BLaER1 treated with 17β-estradiol and CSF1 and Interleukin-3, amounts not matched to agents 10 nM and 100 nM (cell line): ENCODE data around the gene GCG.

ENCODE experiments used
- H3K27ac ChIP-seq, 11 experiments: shearing (Covaris generic); formaldehyde crosslinking; 2 replicates each; pipeline ENCODE4 v1.8.1; 2022
- H3K27me3 ChIP-seq, 11 experiments: shearing (Covaris generic); formaldehyde crosslinking; 2 replicates each; pipeline ENCODE4 v1.8.1; 2022
- H3K36me3 ChIP-seq, 11 experiments: shearing (Covaris generic); formaldehyde crosslinking; 2 replicates each; pipeline ENCODE4 v1.8.1; 2022
- H3K4me1 ChIP-seq, 10 experiments: shearing (Covaris generic); formaldehyde crosslinking; 2 replicates each; pipeline ENCODE4 v1.8.1; 2022
- H3K4me2 ChIP-seq, 11 experiments: shearing (Covaris generic); formaldehyde crosslinking; 2 replicates each; pipeline ENCODE4 v1.8.1; 2022
- H3K4me3 ChIP-seq, 10 experiments: shearing (Covaris generic); formaldehyde crosslinking; 2 replicates each; pipeline ENCODE4 v1.8.1; 2022
- H3K9ac ChIP-seq, 11 experiments: shearing (Covaris generic); formaldehyde crosslinking; 2 replicates each; pipeline ENCODE4 v1.8.1; 2022
- H3K9me3 ChIP-seq, 11 experiments: shearing (Covaris generic); formaldehyde crosslinking; replicated peaks in 1 of 11; 2 replicates each; pipeline ENCODE4 v1.8.1; 2022
- H4K20me1 ChIP-seq, 11 experiments: shearing (Covaris generic); formaldehyde crosslinking; 2 replicates each; pipeline ENCODE4 v1.8.1; 2022
- Cebpa-rat ChIP-seq, 11 experiments: shearing (Covaris generic); IDR thresholded peaks; 2 replicates each; pipeline ENCODE4 v1.8.1; 2022

Gene GCG

GRCh38 chr2:162182395-162182794, 30.3 kb upstream of the GCG start:
- H4K20me1 ChIP-seq = no peaks in the 10 kb centered on the region
- no peak overlapping the region for H3K4me3 ChIP-seq
- H3K36me3 ChIP-seq = no peaks in the 10 kb centered on the region
- H3K27ac ChIP-seq = no peak overlapping the region
- H3K4me2 ChIP-seq = no peak overlapping the region
- no peaks in the 10 kb centered on the region for H3K4me1 ChIP-seq
- no peak overlapping the region for H3K9ac ChIP-seq
- H3K9me3 ChIP-seq = no peaks in the 10 kb centered on the region
- no peaks in the 10 kb centered on the region for H3K27me3 ChIP-seq
- no peak for TF ChIP-seq Cebpa-rat (IDR thresholded peaks at IDR 0.05)

GRCh38 chr2:162177301-162177700, 25.3 kb upstream of the GCG start:
- no peak for TF ChIP-seq Cebpa-rat (IDR thresholded peaks at IDR 0.05)
- no peaks in the 10 kb centered on the region for H3K9me3 ChIP-seq
- H3K9ac ChIP-seq = no peak overlapping the region
- H3K27me3 ChIP-seq = no peaks in the 10 kb centered on the region
- H3K4me1 ChIP-seq = no peaks in the 10 kb centered on the region
- no peak overlapping the region for H3K4me2 ChIP-seq
- H3K36me3 ChIP-seq = no peaks in the 10 kb centered on the region
- no peak overlapping the region for H3K27ac ChIP-seq
- H3K4me3 ChIP-seq = no peak overlapping the region
- H4K20me1 ChIP-seq = no peaks in the 10 kb centered on the region

GRCh38 chr2:162175714-162176113, 23.7 kb upstream of the GCG start:
- Histone ChIP-seq H3K4me3 (no peak overlapping the region), H3K27ac (no peak overlapping the region), H4K20me1 (no peaks in the 10 kb centered on the region), H3K4me2 (no peak overlapping the region), H3K27me3 (no peaks in the 10 kb centered on the region), H3K4me1 (no peaks in the 10 kb centered on the region), H3K9ac (no peak overlapping the region), H3K9me3 (no peaks in the 10 kb centered on the region), H3K36me3 (no peaks in the 10 kb centered on the region)
- TF ChIP-seq Cebpa-rat (IDR thresholded peaks at IDR 0.05) = no peak

GRCh38 chr2:162174746-162175145, 22.7 kb upstream of the GCG start:
- no peak overlapping the region for H3K4me2 ChIP-seq

GRCh38 chr2:162172802-162173370, 20.8 kb upstream of the GCG start:
- Histone ChIP-seq H3K4me3 (no peak overlapping the region), H4K20me1 (no peaks in the 10 kb centered on the region), H3K9ac (no peak overlapping the region), H3K4me1 (no peaks in the 10 kb centered on the region), H3K27me3 (no peaks in the 10 kb centered on the region), H3K4me2 (no peak overlapping the region), H3K27ac (no peak overlapping the region), H3K36me3 (no peaks in the 10 kb centered on the region), H3K9me3 (no peaks in the 10 kb centered on the region)
- TF ChIP-seq Cebpa-rat (IDR thresholded peaks at IDR 0.05) = no peak

More at GRCh38 chr2:162174746-162175145, 22.7 kb upstream of the GCG start:
- H3K36me3 ChIP-seq = no peaks in the 10 kb centered on the region
- TF ChIP-seq Cebpa-rat (IDR thresholded peaks at IDR 0.05) = no peak
- no peaks in the 10 kb centered on the region for H3K4me1 ChIP-seq
- H3K27ac ChIP-seq = no peak overlapping the region
- H3K4me3 ChIP-seq = no peak overlapping the region
- H4K20me1 ChIP-seq = no peaks in the 10 kb centered on the region
- H3K9ac ChIP-seq = no peak overlapping the region
- H3K9me3 ChIP-seq = no peaks in the 10 kb centered on the region
- no peaks in the 10 kb centered on the region for H3K27me3 ChIP-seq

GRCh38 chr2:162166745-162167144, 14.7 kb upstream of the GCG start:
- H3K4me2 ChIP-seq = no peak overlapping the region
- H3K27me3 ChIP-seq = no peaks in the 10 kb centered on the region
- H3K4me3 ChIP-seq = no peak overlapping the region
- H3K4me1 ChIP-seq = no peaks in the 10 kb centered on the region
- H3K27ac ChIP-seq = no peak overlapping the region
- H3K9me3 ChIP-seq = no peaks in the 10 kb centered on the region
- no peak overlapping the region for H3K9ac ChIP-seq
- H4K20me1 ChIP-seq = no peaks in the 10 kb centered on the region
- no peak for TF ChIP-seq Cebpa-rat (IDR thresholded peaks at IDR 0.05)
- H3K36me3 ChIP-seq = no peaks in the 10 kb centered on the region

GRCh38 chr2:162166174-162166573, 14.1 kb upstream of the GCG start:
- Histone ChIP-seq H3K27me3 (no peaks in the 10 kb centered on the region), H3K36me3 (no peaks in the 10 kb centered on the region), H3K4me2 (no peak overlapping the region), H3K9ac (no peak overlapping the region), H3K4me3 (no peak overlapping the region), H3K9me3 (no peaks in the 10 kb centered on the region), H4K20me1 (no peaks in the 10 kb centered on the region), H3K4me1 (no peaks in the 10 kb centered on the region), H3K27ac (no peak overlapping the region)
- no peak for TF ChIP-seq Cebpa-rat (IDR thresholded peaks at IDR 0.05)

GRCh38 chr2:162164802-162165201, 12.8 kb upstream of the GCG start:
- Histone ChIP-seq H3K9ac (no peak overlapping the region), H3K36me3 (no peaks in the 10 kb centered on the region), H4K20me1 (no peaks in the 10 kb centered on the region), H3K9me3 (no peaks in the 10 kb centered on the region), H3K27ac (no peak overlapping the region), H3K4me3 (no peak overlapping the region), H3K4me2 (no peak overlapping the region), H3K4me1 (no peaks in the 10 kb centered on the region), H3K27me3 (no peaks in the 10 kb centered on the region)
- no peak for TF ChIP-seq Cebpa-rat (IDR thresholded peaks at IDR 0.05)

- no peaks in the 10 kb centered on the region for H4K20me1 ChIP-seq
- TF ChIP-seq Cebpa-rat (IDR thresholded peaks at IDR 0.05) = no peak
- no peaks in the 10 kb centered on the region for H3K27me3 ChIP-seq
- no peak overlapping the region for H3K9ac ChIP-seq
- 0 out of 20 replicates have a peak, but pooled peaks cover 0 to 4% (median 0%) of the 10 kb centered on the region in 10 experiments for H3K4me1 ChIP-seq
- H3K4me2 ChIP-seq = no peak overlapping the region
- H3K4me3 ChIP-seq = no peak overlapping the region
- no peaks in the 10 kb centered on the region for H3K9me3 ChIP-seq
- H3K36me3 ChIP-seq = no peaks in the 10 kb centered on the region
- H3K27ac ChIP-seq = no peak overlapping the region
Observed at GRCh38 chr2:162159446-162159845, 7.4 kb upstream of the GCG start.

- no peak overlapping the region for H3K27ac ChIP-seq
- H3K27me3 ChIP-seq = no peaks in the 10 kb centered on the region
- no peaks in the 10 kb centered on the region for H4K20me1 ChIP-seq
- no peaks in the 10 kb centered on the region for H3K9me3 ChIP-seq
- no peak for TF ChIP-seq Cebpa-rat (IDR thresholded peaks at IDR 0.05)
- H3K4me2 ChIP-seq = no peak overlapping the region
- H3K4me3 ChIP-seq = no peak overlapping the region
- H3K4me1 ChIP-seq = 0 out of 20 replicates have a peak, but pooled peaks cover 0 to 4% (median 0%) of the 10 kb centered on the region in 10 experiments
- no peak overlapping the region for H3K9ac ChIP-seq
- no peaks in the 10 kb centered on the region for H3K36me3 ChIP-seq
Observed at GRCh38 chr2:162156149-162156548, 4.1 kb upstream of the GCG start.
